Measurements from ENCODE around the gene NAGLU.
A peak's percentile ranks its signal among the peaks of the same experiment; 100 is the strongest.

Gene NAGLU

GRCh38 chr17:42536048-42536371, at the start of gene NAGLU:
Gene NAGLU (plus strand): TSS chr17:42536241. CDS start chr17:42536273, 32 bp downstream.
- DNase-seq = peak; percentile 67

- DNase-seq = no peak
Measured at GRCh38 chr17:42488032-42488431, 48.0 kb upstream of the NAGLU start.

GRCh38 chr17:42493319-42493718, 42.7 kb upstream of the NAGLU start:
- no peak for DNase-seq

GRCh38 chr17:42494673-42495072, 41.4 kb upstream of the NAGLU start:
- no peak for DNase-seq

GRCh38 chr17:42498828-42499227, 37.2 kb upstream of the NAGLU start:
- DNase-seq = no peak

GRCh38 chr17:42502091-42502490, 34.0 kb upstream of the NAGLU start:
- DNase-seq = no peak

GRCh38 chr17:42502926-42503325, 33.1 kb upstream of the NAGLU start:
- no peak for DNase-seq

GRCh38 chr17:42507671-42508070, 28.4 kb upstream of the NAGLU start:
- no peak for DNase-seq

GRCh38 chr17:42508426-42509165, 27.4 kb upstream of the NAGLU start:
- no peak for DNase-seq

GRCh38 chr17:42509409-42509808, 26.6 kb upstream of the NAGLU start:
- DNase-seq = no peak

- no peak for DNase-seq
Measured at GRCh38 chr17:42509841-42510240, 26.2 kb upstream of the NAGLU start.

GRCh38 chr17:42512246-42512645, 23.8 kb upstream of the NAGLU start:
- DNase-seq = no peak

- DNase-seq = no peak
Measured at GRCh38 chr17:42512733-42513251, 23.2 kb upstream of the NAGLU start.

- no peak for DNase-seq
Measured at GRCh38 chr17:42513686-42514085, 22.4 kb upstream of the NAGLU start.

- DNase-seq = no peak
Measured at GRCh38 chr17:42514279-42514678, 21.8 kb upstream of the NAGLU start.

- no peak for DNase-seq
Measured at GRCh38 chr17:42514867-42515266, 21.2 kb upstream of the NAGLU start.

- DNase-seq = peak; percentile 74
Measured at GRCh38 chr17:42517516-42517915, 18.5 kb upstream of the NAGLU start.

- DNase-seq = no peak
Measured at GRCh38 chr17:42518046-42518754, 17.8 kb upstream of the NAGLU start.

- DNase-seq = no peak
Measured at GRCh38 chr17:42518755-42519545, 17.1 kb upstream of the NAGLU start.

GRCh38 chr17:42519546-42520491, 16.2 kb upstream of the NAGLU start:
- no peak for DNase-seq

- no peak for DNase-seq
Measured at GRCh38 chr17:42520540-42520951, 15.5 kb upstream of the NAGLU start.

GRCh38 chr17:42521036-42521435, 15.0 kb upstream of the NAGLU start:
- DNase-seq = no peak

Measured in activated CD4-positive, alpha-beta T cell treated with anti-CD3 and anti-CD28 coated beads for 1 hour (primary cell).